H9 (cell line): Measurements from ENCODE around the gene EFCAB12. TPM values are rescaled to one million over a fixed set of nuclear protein-coding genes. Genes with fewer than 3 reads are reported as not detected.

ENCODE experiments used
- DNase-seq: peaks from one replicate; pipeline ENCODE4 v3.0.0-alpha.2; 2017
- H2AFZ ChIP-seq: one replicate; pipeline ENCODE4 v1.6.1; 2013; ENCODE audit warnings: mild to moderate bottlenecking, low read length, control low read depth, moderate library complexity
- H2AK5ac ChIP-seq: 2 replicates; pipeline ENCODE4 v1.6.1; 2013; ENCODE audit warnings: low read length, control low read depth, mixed read lengths; ENCODE audit not compliant: insufficient read length
- H2BK120ac ChIP-seq: one replicate; pipeline ENCODE4 v1.6.1; 2013; ENCODE audit warnings: low read depth, mild to moderate bottlenecking, low read length, control low read depth, inconsistent platforms; ENCODE audit not compliant: poor library complexity, severe bottlenecking
- H2BK12ac ChIP-seq: 2 replicates; pipeline ENCODE4 v1.6.1; 2013; ENCODE audit warnings: low read length, control low read depth, mixed read lengths, low read depth; ENCODE audit not compliant: insufficient read length
- H2BK15ac ChIP-seq: 2 replicates; pipeline ENCODE4 v1.6.1; 2013; ENCODE audit warnings: low read depth, low read length, control low read depth
- H2BK20ac ChIP-seq: one replicate; pipeline ENCODE4 v1.6.1; 2013; ENCODE audit warnings: low read depth, mild to moderate bottlenecking, low read length, control low read depth, inconsistent platforms; ENCODE audit not compliant: poor library complexity, severe bottlenecking
- H2BK5ac ChIP-seq: 2 replicates; pipeline ENCODE4 v1.6.1; 2013; ENCODE audit warnings: low read length, control low read depth, mixed read lengths; ENCODE audit not compliant: insufficient read length
- H3K14ac ChIP-seq: 2 replicates; pipeline ENCODE4 v1.6.1; 2013; ENCODE audit warnings: low read length, control low read depth; ENCODE audit not compliant: insufficient read depth
- H3K18ac ChIP-seq: 2 replicates; pipeline ENCODE4 v1.6.1; 2013; ENCODE audit warnings: low read depth, mild to moderate bottlenecking, mixed read lengths, low read length, control low read depth; ENCODE audit not compliant: insufficient read length
- H3K23ac ChIP-seq: 2 replicates; pipeline ENCODE4 v1.6.1; 2013; ENCODE audit warnings: low read length, control low read depth, mixed read lengths, low read depth; ENCODE audit not compliant: insufficient read length
- H3K23me2 ChIP-seq: 2 replicates; pipeline ENCODE4 v1.6.1; 2013; ENCODE audit warnings: low read depth, mild to moderate bottlenecking, mixed read lengths, low read length, control low read depth; ENCODE audit not compliant: insufficient read length, poor library complexity, severe bottlenecking
- H3K27ac ChIP-seq: 2 replicates; pipeline ENCODE4 v1.5.1; 2013; ENCODE audit warnings: low read length, control low read depth, mixed read lengths, low read depth; ENCODE audit not compliant: insufficient read length
- H3K27me3 ChIP-seq: 2 replicates; pipeline ENCODE4 v1.6.1; 2013; ENCODE audit warnings: low read length, control low read depth, inconsistent platforms; ENCODE audit not compliant: insufficient read depth
- H3K4ac ChIP-seq: 2 replicates; pipeline ENCODE4 v1.6.1; 2013; ENCODE audit warnings: low read depth, mild to moderate bottlenecking, control low read depth, inconsistent platforms, low read length, moderate library complexity
- H3K4me1 ChIP-seq: 2 replicates; pipeline ENCODE4 v1.6.1; 2013; ENCODE audit warnings: low read length, control low read depth, inconsistent platforms; ENCODE audit not compliant: insufficient read depth
- H3K4me2 ChIP-seq: 2 replicates; pipeline ENCODE4 v1.6.1; 2013; ENCODE audit warnings: low read length, control low read depth, mixed read lengths; ENCODE audit not compliant: insufficient read length, insufficient read depth
- H3K56ac ChIP-seq: 2 replicates; pipeline ENCODE4 v1.6.1; 2013; ENCODE audit warnings: low read depth, mild to moderate bottlenecking, mixed read lengths, low read length, control low read depth; ENCODE audit not compliant: insufficient read length
- H3K79me1 ChIP-seq: 2 replicates; pipeline ENCODE4 v1.6.1; 2013; ENCODE audit warnings: low read depth, mild to moderate bottlenecking, moderate library complexity, low read length, control low read depth, inconsistent platforms; ENCODE audit not compliant: insufficient read depth, poor library complexity, severe bottlenecking
- H3K79me2 ChIP-seq: 2 replicates; pipeline ENCODE4 v1.6.1; 2013; ENCODE audit warnings: low read length, control low read depth, inconsistent platforms; ENCODE audit not compliant: insufficient read depth
- H3K9ac ChIP-seq: 2 replicates; pipeline ENCODE4 v1.6.1; 2013; ENCODE audit warnings: low read length, control low read depth, mixed read lengths; ENCODE audit not compliant: insufficient read length; ENCODE audit errors: extremely low read depth
- H3K9me3 ChIP-seq: one replicate; pipeline ENCODE4 v1.6.1; 2013; ENCODE audit warnings: low read depth, low read length, inconsistent platforms; ENCODE audit not compliant: control insufficient read depth
- H3T11ph ChIP-seq: one replicate; pipeline ENCODE4 v1.6.1; 2013; ENCODE audit warnings: mild to moderate bottlenecking, low read length, control low read depth, inconsistent platforms
- H4K20me1 ChIP-seq: one replicate; pipeline ENCODE4 v1.6.1; 2013; ENCODE audit not compliant: control insufficient read depth, insufficient read length, insufficient read depth
- H4K5ac ChIP-seq: 2 replicates; pipeline ENCODE4 v1.6.1; 2013; ENCODE audit warnings: low read depth, mild to moderate bottlenecking, mixed read lengths, low read length, control low read depth; ENCODE audit not compliant: insufficient read length
- H4K8ac ChIP-seq: replicated peaks from 2 replicates; pipeline ENCODE4 v1.6.1; 2013; ENCODE audit warnings: low read length, control low read depth, mixed read lengths, low read depth; ENCODE audit not compliant: insufficient read length
- H4K91ac ChIP-seq: 2 replicates; pipeline ENCODE4 v1.6.1; 2013; ENCODE audit warnings: low read depth, mild to moderate bottlenecking, moderate library complexity, mixed read lengths, low read length, control low read depth; ENCODE audit not compliant: insufficient read length
- H3K27ac Mint-ChIP-seq, 3 experiments: 2 replicates in 2 of 3; 3 replicates in 1 of 3; pipeline ENCODE4 v1.8.0; 2020 to 2021; ENCODE audit warnings: mixed read lengths in 3 of 3, mild to moderate bottlenecking in 1 of 3, moderate library complexity in 1 of 3
- H3K27me3 Mint-ChIP-seq: 2 replicates; pipeline ENCODE4 v1.8.0; 2021; ENCODE audit warnings: low read depth, mild to moderate bottlenecking, moderate library complexity, mixed read lengths
- H3K36me3 Mint-ChIP-seq, 3 experiments: 2 replicates in 2 of 3; 3 replicates in 1 of 3; pipeline ENCODE4 v1.8.0; 2020 to 2021; ENCODE audit warnings: low read depth in 3 of 3, mixed read lengths in 3 of 3; ENCODE audit not compliant: insufficient read depth in 1 of 3
- H3K4me1 Mint-ChIP-seq, 2 experiments: 2 replicates each; pipeline ENCODE4 v1.8.0; 2020; ENCODE audit warnings: mixed read lengths in 2 of 2
- H3K4me3 Mint-ChIP-seq, 2 experiments: 2 replicates in 1 of 2; 3 replicates in 1 of 2; pipeline ENCODE4 v1.8.0; 2020 to 2021; ENCODE audit warnings: mild to moderate bottlenecking in 2 of 2, mixed read lengths in 2 of 2, moderate library complexity in 1 of 2
- H3K9me3 Mint-ChIP-seq, 2 experiments: 2 replicates in 1 of 2; 3 replicates in 1 of 2; pipeline ENCODE4 v1.8.0; 2020; ENCODE audit warnings: mild to moderate bottlenecking in 2 of 2, mixed read lengths in 2 of 2, moderate library complexity in 1 of 2
- CTCF ChIP-seq: fragments of 200-600 bp; sonication (generic); conservative IDR thresholded peaks from 3 replicates; pipeline ENCODE4 v1.8.0; 2021; ENCODE audit warnings: antibody characterized with exemption, mild to moderate bottlenecking
- WGBS: extraction: QIAGEN DNeasy Blood & Tissue Kit; methylation state at CpG from one replicate; pipeline ENCODE4 v1.1.7; 2013; ENCODE audit warnings: missing lambda C conversion rate, low lambda C conversion rate, mixed read lengths; ENCODE audit not compliant: insufficient read length; ENCODE audit errors: extremely low coverage; 5-methylcytosine and 5-hydroxymethylcytosine counted together
- total RNA-seq: library from RNA; stranded (reverse); gene quantifications from 2 replicates; pipeline ENCODE4 v1.2.1, GENCODE V29; 2021

Gene EFCAB12
- total RNA-seq, 1 experiment from 2014 or later = 0.28 TPM

- no peak overlapping the region for H3K4ac ChIP-seq
- Mint-ChIP-seq H3K4me3 (no peak overlapping the region), H3K36me3 (no peaks in the 10 kb centered on the region; a peak in 1 of 7 replicates), H3K9me3 (no peaks in the 10 kb centered on the region), H3K27me3 (peaks cover 2% of the 10 kb centered on the region; the same call in 1 of the 2 replicates), H3K4me1 (no peaks in the 10 kb centered on the region), H3K27ac (no peak overlapping the region)
- peaks cover 5% of the 10 kb centered on the region for H3K23me2 ChIP-seq
- no peak overlapping the region for H4K5ac ChIP-seq
- H2AK5ac ChIP-seq = no peak overlapping the region
- H2AFZ ChIP-seq = no peak overlapping the region
- no peak overlapping the region for H3T11ph ChIP-seq
- no peak overlapping the region for H4K91ac ChIP-seq
- no peaks in the 10 kb centered on the region for H4K20me1 ChIP-seq
- H2BK120ac ChIP-seq = no peak overlapping the region
- H3K4me1 ChIP-seq = no peaks in the 10 kb centered on the region; the same call in 1 of the 2 replicates
- no peak overlapping the region for H2BK12ac ChIP-seq
- H3K79me2 ChIP-seq = no peaks in the 10 kb centered on the region
- H3K14ac ChIP-seq = no peak overlapping the region
- H3K27ac ChIP-seq = no peak overlapping the region
- WGBS = 100% methylated on average over 4 of the region's 5 CpGs
- no peak overlapping the region for H3K56ac ChIP-seq
- H3K18ac ChIP-seq = no peak overlapping the region
- no peak overlapping the region for H2BK5ac ChIP-seq
- H3K9me3 ChIP-seq = no peaks in the 10 kb centered on the region
- no peak overlapping the region for H3K23ac ChIP-seq
- no peak overlapping the region for H3K4me2 ChIP-seq
- no peak for TF ChIP-seq CTCF
- H4K8ac ChIP-seq = peak overlapping the region; percentile 43
- no peak for DNase-seq
- no peak overlapping the region for H3K9ac ChIP-seq
- no peaks in the 10 kb centered on the region for H3K79me1 ChIP-seq
- no peak overlapping the region for H2BK20ac ChIP-seq
- H2BK15ac ChIP-seq = no peak overlapping the region
- no peaks in the 10 kb centered on the region for H3K27me3 ChIP-seq
Measured at GRCh38 chr3:129370248-129370964, 58.0 kb downstream of the EFCAB12 start.
